ENCODE results near the gene RNF19B.

GRCh38 chr1:32960819-32961355 lies 3.7 kb downstream of the RNF19B start:
- TF ChIP-seq, protein P1, sequence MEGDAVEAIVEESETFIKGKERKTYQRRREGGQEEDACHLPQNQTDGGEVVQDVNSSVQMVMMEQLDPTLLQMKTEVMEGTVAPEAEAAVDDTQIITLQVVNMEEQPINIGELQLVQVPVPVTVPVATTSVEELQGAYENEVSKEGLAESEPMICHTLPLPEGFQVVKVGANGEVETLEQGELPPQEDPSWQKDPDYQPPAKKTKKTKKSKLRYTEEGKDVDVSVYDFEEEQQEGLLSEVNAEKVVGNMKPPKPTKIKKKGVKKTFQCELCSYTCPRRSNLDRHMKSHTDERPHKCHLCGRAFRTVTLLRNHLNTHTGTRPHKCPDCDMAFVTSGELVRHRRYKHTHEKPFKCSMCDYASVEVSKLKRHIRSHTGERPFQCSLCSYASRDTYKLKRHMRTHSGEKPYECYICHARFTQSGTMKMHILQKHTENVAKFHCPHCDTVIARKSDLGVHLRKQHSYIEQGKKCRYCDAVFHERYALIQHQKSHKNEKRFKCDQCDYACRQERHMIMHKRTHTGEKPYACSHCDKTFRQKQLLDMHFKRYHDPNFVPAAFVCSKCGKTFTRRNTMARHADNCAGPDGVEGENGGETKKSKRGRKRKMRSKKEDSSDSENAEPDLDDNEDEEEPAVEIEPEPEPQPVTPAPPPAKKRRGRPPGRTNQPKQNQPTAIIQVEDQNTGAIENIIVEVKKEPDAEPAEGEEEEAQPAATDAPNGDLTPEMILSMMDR (IDR thresholded peaks at IDR 0.05): no peak
- no peak for TF ChIP-seq ZFX (IDR thresholded peaks at IDR 0.05; ENCODE audit: borderline replicate concordance)
